Ovary (tissue), 3 donors: ENCODE results near the gene TBC1D8.

Experiments
- POLR2A ChIP-seq: fragments of 450-650 bp; IDR thresholded peaks from one replicate; pipeline ENCODE4 v1.6.1; 2017; ENCODE audit warnings: antibody characterized with exemption, mild to moderate bottlenecking, moderate library complexity
- TF ChIP-seq, protein P1 (sequence below), 3 donors: fragments of 450-650 bp in 2 of 3; fragments of 200-600 bp in 1 of 3; IDR thresholded peaks; one replicate each; pipeline versions ENCODE4 v1.5.1 to v1.8.0; 2016 to 2022; ENCODE audit warnings: antibody characterized with exemption in 3 of 3, mild to moderate bottlenecking in 1 of 3
- donor health status: DM: no; HTN: no; CAD: no.

DNA sequence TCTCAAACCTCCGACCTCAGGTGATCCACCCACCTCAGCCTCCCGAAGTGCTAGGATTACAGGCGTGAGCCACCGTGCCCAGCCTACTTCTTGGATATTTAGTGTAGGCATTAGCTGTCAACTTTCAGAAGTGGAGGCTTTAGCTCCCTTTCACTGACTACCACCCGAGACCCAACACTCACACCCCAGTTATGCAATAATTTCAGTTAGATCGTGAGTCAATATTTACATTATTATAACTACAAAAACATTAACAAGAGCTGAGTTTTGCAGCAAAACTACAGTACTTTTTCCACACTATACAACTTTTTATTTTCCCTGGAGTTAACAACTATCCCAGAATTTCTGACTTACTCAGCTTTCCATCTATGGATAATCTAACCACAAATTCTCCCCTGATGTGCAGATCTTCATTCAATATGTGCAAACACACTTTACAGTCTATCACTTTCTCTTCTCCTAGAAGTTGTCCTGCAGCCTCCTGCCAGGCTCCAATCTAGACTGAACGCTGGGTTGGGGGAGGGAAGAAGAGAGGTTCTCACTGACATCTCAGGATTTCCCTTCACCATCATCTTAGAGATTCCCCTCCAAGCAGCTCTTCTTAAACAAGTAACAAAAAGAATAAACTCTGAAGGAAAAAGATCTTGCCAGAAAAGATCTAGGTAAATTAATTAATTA is 10.1 kb downstream of the TBC1D8 start:
- TF ChIP-seq POLR2A, result no peak
- TF ChIP-seq, protein P1, sequence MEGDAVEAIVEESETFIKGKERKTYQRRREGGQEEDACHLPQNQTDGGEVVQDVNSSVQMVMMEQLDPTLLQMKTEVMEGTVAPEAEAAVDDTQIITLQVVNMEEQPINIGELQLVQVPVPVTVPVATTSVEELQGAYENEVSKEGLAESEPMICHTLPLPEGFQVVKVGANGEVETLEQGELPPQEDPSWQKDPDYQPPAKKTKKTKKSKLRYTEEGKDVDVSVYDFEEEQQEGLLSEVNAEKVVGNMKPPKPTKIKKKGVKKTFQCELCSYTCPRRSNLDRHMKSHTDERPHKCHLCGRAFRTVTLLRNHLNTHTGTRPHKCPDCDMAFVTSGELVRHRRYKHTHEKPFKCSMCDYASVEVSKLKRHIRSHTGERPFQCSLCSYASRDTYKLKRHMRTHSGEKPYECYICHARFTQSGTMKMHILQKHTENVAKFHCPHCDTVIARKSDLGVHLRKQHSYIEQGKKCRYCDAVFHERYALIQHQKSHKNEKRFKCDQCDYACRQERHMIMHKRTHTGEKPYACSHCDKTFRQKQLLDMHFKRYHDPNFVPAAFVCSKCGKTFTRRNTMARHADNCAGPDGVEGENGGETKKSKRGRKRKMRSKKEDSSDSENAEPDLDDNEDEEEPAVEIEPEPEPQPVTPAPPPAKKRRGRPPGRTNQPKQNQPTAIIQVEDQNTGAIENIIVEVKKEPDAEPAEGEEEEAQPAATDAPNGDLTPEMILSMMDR (IDR thresholded peaks at IDR 0.05), result no peak
